Spinal cord (tissue), 10 donors: Measurements from ENCODE around the gene COL6A3. TPM values are rescaled to one million over a fixed set of nuclear protein-coding genes. Genes with fewer than 3 reads are reported as not detected.
A peak's percentile ranks its signal among the peaks of the same experiment; 100 is the strongest.

Experiments
- DNase-seq, 6 donors: peaks; one replicate each; pipeline versions ENCODE4 v3.0.0 to v3.0.0-alpha.2; 2013 to 2015; ENCODE audit warnings: low spot score in 6 of 6, low read depth in 4 of 6
- H3K27ac ChIP-seq: one replicate; pipeline ENCODE4 v1.5.1; 2013; ENCODE audit warnings: low read depth, low read length, control low read depth
- H3K27me3 ChIP-seq: one replicate; pipeline ENCODE4 v1.6.1; 2013; ENCODE audit warnings: low read length; ENCODE audit not compliant: control insufficient read depth, insufficient read depth
- H3K36me3 ChIP-seq: one replicate; pipeline ENCODE4 v1.6.1; 2013; ENCODE audit warnings: low read length; ENCODE audit not compliant: control insufficient read depth, insufficient read depth
- H3K4me1 ChIP-seq: one replicate; pipeline ENCODE4 v1.6.1; 2013; ENCODE audit warnings: low read length; ENCODE audit not compliant: control insufficient read depth, insufficient read depth
- H3K4me3 ChIP-seq: one replicate; pipeline ENCODE4 v1.5.1; 2013; ENCODE audit warnings: low read depth, low read length, control low read depth
- H3K9me3 ChIP-seq: one replicate; pipeline ENCODE4 v1.6.1; 2013; ENCODE audit warnings: low read length; ENCODE audit not compliant: control insufficient read depth, insufficient read depth
- WGBS: methylation state at CpG from one replicate; pipeline ENCODE4 v1.1.5; 2013; ENCODE audit warnings: missing lambda C conversion rate; ENCODE audit not compliant: insufficient coverage; 5-methylcytosine and 5-hydroxymethylcytosine counted together
- polyA plus RNA-seq, 2 donors: library from polyadenylated mRNA; unstranded; fragments of 120-200 nt; gene quantifications; one replicate each; pipeline ENCODE4 v1.2.1, GENCODE V29; 2013; ENCODE audit not compliant: insufficient read length in 2 of 2
- total RNA-seq, 2 donors: library from RNA; depleted of rRNA in 1 of 2; stranded (reverse); fragments of 120-200 nt in 1 of 2; fragments of >200 nt in 1 of 2; gene quantifications; one replicate each; pipeline versions ENCODE4 v1.2.3 to v1.2.4, GENCODE V29; 2013 to 2014
- donor health status: healthy.

The COL6A3 gene
- total and polyA plus RNA-seq, 4 donors: 41.3 to 429 (median 167) TPM

- peaks cover 3% of the 10 kb centered on the region for H3K4me1 ChIP-seq
- no peaks in the 10 kb centered on the region for H3K36me3 ChIP-seq
- H3K4me3 ChIP-seq: no peak overlapping the region
- H3K9me3 ChIP-seq: no peaks in the 10 kb centered on the region
- H3K27me3 ChIP-seq: peaks cover 6% of the 10 kb centered on the region
- DNase-seq: no peak
- WGBS: 80% methylated on average over 1 of the region's 4 CpGs
- H3K27ac ChIP-seq: no peak overlapping the region
Observed at GRCh38 chr2:237407700-237408099, 6.3 kb downstream of the COL6A3 start.

GRCh38 chr2:237406371-237406895 is 7.5 kb downstream of the COL6A3 start:
- no peak for DNase-seq
- no peaks in the 10 kb centered on the region for H3K36me3 ChIP-seq
- H3K4me1 ChIP-seq: peaks cover 3% of the 10 kb centered on the region
- peaks cover 3% of the 10 kb centered on the region for H3K27me3 ChIP-seq
- H3K27ac ChIP-seq: no peak overlapping the region
- no peak overlapping the region for H3K4me3 ChIP-seq
- no CpG with 5 or more reads among the region's 5 CpGs for WGBS
- no peaks in the 10 kb centered on the region for H3K9me3 ChIP-seq

DNA sequence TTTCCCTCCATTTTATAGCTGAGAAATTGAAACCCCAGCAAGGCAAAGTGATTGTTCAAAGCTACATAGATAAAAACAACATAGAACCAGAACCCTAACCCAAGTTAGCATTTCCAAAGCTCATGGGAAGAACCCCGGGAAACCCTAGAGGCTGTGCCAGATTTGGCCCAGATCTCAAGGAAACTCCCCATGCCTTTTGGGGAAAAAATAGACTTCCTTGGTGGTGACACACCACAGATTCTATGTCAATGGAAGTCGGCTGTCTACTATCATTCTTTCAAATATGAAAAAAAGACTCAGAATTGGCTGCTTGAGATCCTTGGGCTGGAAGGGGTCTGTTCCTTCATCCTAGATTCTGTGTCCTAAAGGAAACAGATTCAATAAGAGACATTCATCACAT is 8.4 kb downstream of the COL6A3 start:
- no peaks in the 10 kb centered on the region for H3K9me3 ChIP-seq
- no peak overlapping the region for H3K4me3 ChIP-seq
- no peaks in the 10 kb centered on the region for H3K36me3 ChIP-seq
- WGBS: 80% methylated on average over 1 of the region's 2 CpGs
- H3K27me3 ChIP-seq: peaks cover 3% of the 10 kb centered on the region
- H3K4me1 ChIP-seq: peaks cover 3% of the 10 kb centered on the region
- DNase-seq: no peak
- H3K27ac ChIP-seq: no peak overlapping the region

DNA sequence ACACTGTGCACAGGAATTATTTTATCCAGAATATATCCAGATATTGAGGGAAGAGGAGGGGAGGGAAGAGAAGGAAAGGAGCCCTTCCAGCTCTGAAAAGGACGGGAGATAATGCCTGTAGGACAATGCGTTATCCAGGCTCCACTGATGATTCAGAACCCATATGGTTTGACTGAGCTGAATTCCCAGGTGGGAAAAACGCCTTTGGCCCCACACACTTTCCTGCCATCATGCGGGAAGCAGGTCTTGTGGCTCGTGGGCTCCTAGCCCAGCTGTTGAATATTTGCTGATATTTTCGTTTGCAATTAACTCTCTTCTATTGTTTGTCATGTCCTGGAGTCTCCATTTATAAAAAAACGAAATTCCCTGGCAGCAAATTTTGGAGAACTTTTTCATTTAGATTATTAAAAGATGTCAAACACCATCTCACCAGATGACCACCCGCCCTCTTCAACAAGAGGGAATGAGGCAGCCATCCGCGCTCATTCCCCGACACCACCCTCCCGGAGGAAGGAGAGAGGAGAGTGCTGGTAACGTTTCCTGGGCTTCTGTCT is 8.9 kb downstream of the COL6A3 start:
- WGBS: 84% methylated on average over 3 of the region's 13 CpGs
- Histone ChIP-seq H3K27ac (no peak overlapping the region), H3K36me3 (no peaks in the 10 kb centered on the region), H3K27me3 (peaks cover 3% of the 10 kb centered on the region), H3K9me3 (no peaks in the 10 kb centered on the region), H3K4me3 (no peak overlapping the region), H3K4me1 (peaks cover 3% of the 10 kb centered on the region)
- no peak for DNase-seq

GRCh38 chr2:237404413-237404812 is 9.6 kb downstream of the COL6A3 start:
- peaks cover 3% of the 10 kb centered on the region for H3K27me3 ChIP-seq
- peaks cover 3% of the 10 kb centered on the region for H3K4me1 ChIP-seq
- 71% methylated on average over 1 of the region's 2 CpGs for WGBS
- peak in 1 of 6 donors; percentile 46 for DNase-seq
- no peaks in the 10 kb centered on the region for H3K36me3 ChIP-seq
- H3K4me3 ChIP-seq: no peak overlapping the region
- H3K9me3 ChIP-seq: no peaks in the 10 kb centered on the region
- no peak overlapping the region for H3K27ac ChIP-seq

DNA sequence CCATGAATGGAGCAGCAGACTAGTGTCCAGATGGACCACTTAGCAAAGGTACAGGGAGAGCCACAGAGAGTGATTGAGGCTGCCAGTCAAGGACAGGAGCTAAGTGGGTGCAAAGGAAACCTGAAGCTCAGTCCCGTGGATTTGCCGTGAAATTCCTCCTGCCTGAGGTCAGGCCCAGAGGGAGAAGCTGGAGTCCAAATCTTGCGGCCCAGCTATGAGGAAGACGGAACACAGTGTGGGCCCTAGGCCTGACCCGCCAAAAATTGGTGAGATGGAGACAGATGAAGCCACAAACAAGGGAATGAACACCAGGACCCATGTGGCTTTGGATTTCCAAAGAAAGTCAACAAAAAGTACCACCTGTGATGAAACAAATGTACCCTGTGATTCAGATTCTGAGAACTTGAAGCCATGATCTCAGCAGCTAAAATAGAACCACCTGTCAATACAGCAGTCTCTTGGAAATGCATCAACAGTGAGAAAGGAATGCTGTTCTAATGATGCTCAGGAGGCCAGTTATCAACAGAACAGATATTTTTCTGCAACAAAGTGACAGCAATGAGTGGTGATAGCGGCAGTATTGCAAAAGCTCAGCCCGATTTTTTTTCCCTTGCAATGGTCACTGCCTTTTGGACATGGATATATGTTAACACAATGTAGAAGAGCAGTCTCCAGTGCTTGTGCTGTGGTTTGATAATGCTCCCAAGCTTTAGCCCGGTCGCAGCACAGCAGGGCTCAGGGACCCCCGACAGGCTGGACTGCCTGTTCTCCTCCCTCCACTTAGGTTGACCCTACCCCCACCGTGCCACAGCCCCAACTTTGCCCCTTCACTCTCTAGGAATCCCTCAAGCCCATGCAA is 10.7 kb downstream of the COL6A3 start:
- WGBS: 69% methylated on average over 11 of the region's 11 CpGs
- H3K4me1 ChIP-seq: peaks cover 2% of the 10 kb centered on the region
- H3K9me3 ChIP-seq: no peaks in the 10 kb centered on the region
- peak overlapping the region; percentile 33 for H3K27ac ChIP-seq
- no peaks in the 10 kb centered on the region for H3K27me3 ChIP-seq
- H3K36me3 ChIP-seq: no peaks in the 10 kb centered on the region
- peak in 1 of 6 donors; percentile 34 for DNase-seq
- no peak overlapping the region for H3K4me3 ChIP-seq

- WGBS: 50% methylated on average over 1 of the region's 1 CpG
- no peaks in the 10 kb centered on the region for H3K4me1 ChIP-seq
- no peaks in the 10 kb centered on the region for H3K9me3 ChIP-seq
- no peaks in the 10 kb centered on the region for H3K36me3 ChIP-seq
- no peak overlapping the region for H3K4me3 ChIP-seq
- DNase-seq: no peak
- no peaks in the 10 kb centered on the region for H3K27me3 ChIP-seq
- H3K27ac ChIP-seq: no peak overlapping the region
Observed at GRCh38 chr2:237400199-237400598, 13.8 kb downstream of the COL6A3 start.

- DNase-seq: no peak
- Histone ChIP-seq H3K9me3 (no peaks in the 10 kb centered on the region), H3K27me3 (no peaks in the 10 kb centered on the region), H3K4me1 (no peaks in the 10 kb centered on the region), H3K36me3 (no peaks in the 10 kb centered on the region), H3K27ac (no peak overlapping the region), H3K4me3 (no peak overlapping the region)
- WGBS: 72% methylated on average over 1 of the region's 2 CpGs
Observed at GRCh38 chr2:237397072-237397471, 16.9 kb downstream of the COL6A3 start.

DNA sequence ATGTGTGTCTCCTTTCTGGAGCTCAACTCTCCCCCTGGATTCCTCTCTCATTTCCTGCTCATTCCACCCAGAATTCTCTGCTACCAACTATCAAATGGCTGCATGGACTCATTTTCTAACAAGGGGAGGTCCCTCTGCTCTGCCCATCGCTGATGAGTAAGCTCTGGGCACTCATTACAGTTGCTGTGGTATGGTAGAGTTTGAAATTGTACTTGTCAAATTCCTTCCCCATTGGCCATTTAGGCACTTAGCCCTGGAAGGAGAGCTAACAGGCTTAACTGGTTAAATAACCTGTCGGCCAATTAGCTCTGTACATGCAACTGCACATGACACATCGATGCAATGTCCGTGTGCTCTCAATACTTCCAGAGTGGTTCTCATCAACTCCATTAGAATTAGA is 20.4 kb downstream of the COL6A3 start:
- WGBS: 95% methylated on average over 3 of the region's 4 CpGs
- Histone ChIP-seq H3K4me1 (no peaks in the 10 kb centered on the region), H3K36me3 (no peaks in the 10 kb centered on the region), H3K4me3 (no peak overlapping the region), H3K27me3 (no peaks in the 10 kb centered on the region), H3K9me3 (no peaks in the 10 kb centered on the region), H3K27ac (no peak overlapping the region)
- no peak for DNase-seq

- Histone ChIP-seq H3K4me1 (no peaks in the 10 kb centered on the region), H3K27me3 (no peaks in the 10 kb centered on the region), H3K27ac (no peak overlapping the region), H3K9me3 (no peaks in the 10 kb centered on the region), H3K4me3 (no peak overlapping the region), H3K36me3 (no peaks in the 10 kb centered on the region)
- no peak for DNase-seq
- WGBS: no CpG with 5 or more reads among the region's 1 CpG
Observed at GRCh38 chr2:237392186-237392585, 21.8 kb downstream of the COL6A3 start.
